Mucosa of descending colon (tissue), 3 donors: ENCODE results near the gene LYST. TPM values are rescaled to one million over a fixed set of nuclear protein-coding genes. Genes with fewer than 3 reads are reported as not detected.

Experiments used
- ATAC-seq: fragments of 200-7000 bp; cut with Tn5 transposase; one replicate; pipeline ENCODE4 v1.9.1; 2020; ENCODE audit warnings: mild to moderate bottlenecking, moderate library complexity
- DNase-seq, 3 donors: peaks; one replicate each; pipeline ENCODE4 v3.0.0-alpha.2; 2020
- H3K36me3 ChIP-seq: fragments of 200-600 bp; one replicate; pipeline ENCODE4 v1.8.0; 2021; ENCODE audit warnings: low read depth, mild to moderate bottlenecking
- H3K4me1 ChIP-seq: fragments of 200-600 bp; one replicate; pipeline ENCODE4 v1.8.0; 2021; ENCODE audit warnings: low read depth, mild to moderate bottlenecking
- H3K4me3 ChIP-seq: fragments of 200-600 bp; one replicate; pipeline ENCODE4 v1.8.0; 2021; ENCODE audit warnings: mild to moderate bottlenecking
- H3K9me3 ChIP-seq: fragments of 200-600 bp; one replicate; pipeline ENCODE4 v1.8.0; 2021; ENCODE audit warnings: mild to moderate bottlenecking
- CTCF ChIP-seq: fragments of 200-600 bp; IDR thresholded peaks from one replicate; pipeline ENCODE4 v1.8.0; 2022; ENCODE audit warnings: antibody characterized with exemption, mild to moderate bottlenecking
- intact Hi-C, 2 donors: fragments of 100-400 bp; cut with DNase I in 1 of 2; cut with micrococcal nuclease in 1 of 2; formaldehyde crosslinking; loops; one replicate each; pipeline versions ENCODE4 v1.11.0 to v1.11.1; 2022; cut with DNase I, micrococcal nuclease
- total RNA-seq, 3 donors: library from RNA; stranded (reverse); fragmentation: NEBNext Ultra II Directional in 2 of 3; extraction: Animal tissue kit (Norgen Biotek cat#: 25700) in 2 of 3; gene quantifications; one replicate each; pipeline versions ENCODE4 v1.2.1 to v1.2.4, GENCODE V29; 2021 to 2023
- donor health status: DM: no; HTN: no; CAD: no; lungs with moderate emphysema.
- donor health status: DM: no; HTN: no; CAD: no.
- donor health status: DM: no; HTN: yes; CAD: no.

LYST gene
- total RNA-seq, 3 donors from 2014 or later, result 24.0 to 32.3 (median 26.7) TPM

- TF ChIP-seq CTCF, result no peak
- Histone ChIP-seq H3K9me3 (no peaks in the 10 kb centered on the region), H3K4me1 (no peaks in the 10 kb centered on the region), H3K36me3 (no peaks in the 10 kb centered on the region), H3K4me3 (no peak overlapping the region)
- ATAC-seq, result peak; percentile 46
- intact Hi-C loops, result no loop called here
- DNase-seq, result no peak
Measured at GRCh38 chr1:235749755-235750300, 116.9 kb downstream of the LYST start.

- H3K4me1 ChIP-seq, result no peaks in the 10 kb centered on the region
- ATAC-seq (no peak), DNase-seq (no peak)
- no peak overlapping the region for H3K4me3 ChIP-seq
- H3K9me3 ChIP-seq, result no peaks in the 10 kb centered on the region
- no peaks in the 10 kb centered on the region for H3K36me3 ChIP-seq
- no peak for TF ChIP-seq CTCF
- intact Hi-C loops, result no loop called here
Measured at GRCh38 chr1:235748747-235749146, 118.0 kb downstream of the LYST start.

- DNase-seq, result no peak
- no peak for ATAC-seq
- Histone ChIP-seq H3K9me3 (no peaks in the 10 kb centered on the region), H3K4me3 (no peak overlapping the region), H3K4me1 (no peaks in the 10 kb centered on the region), H3K36me3 (no peaks in the 10 kb centered on the region)
- TF ChIP-seq CTCF, result no peak
- intact Hi-C loops, result no loop called here
Measured at GRCh38 chr1:235746245-235746644, 120.5 kb downstream of the LYST start.

GRCh38 chr1:235745503-235746136 is 121.1 kb downstream of the LYST start:
- no peaks in the 10 kb centered on the region for H3K36me3 ChIP-seq
- ATAC-seq (no peak), DNase-seq (no peak)
- H3K4me3 ChIP-seq, result no peak overlapping the region
- H3K4me1 ChIP-seq, result no peaks in the 10 kb centered on the region
- no peaks in the 10 kb centered on the region for H3K9me3 ChIP-seq
- no peak for TF ChIP-seq CTCF
- intact Hi-C loops, result no loop called here

GRCh38 chr1:235742914-235743599 is 123.6 kb downstream of the LYST start:
- Histone ChIP-seq H3K36me3 (no peaks in the 10 kb centered on the region), H3K4me3 (no peak overlapping the region), H3K9me3 (no peaks in the 10 kb centered on the region), H3K4me1 (no peaks in the 10 kb centered on the region)
- DNase-seq (no peak), ATAC-seq (no peak)
- no peak for TF ChIP-seq CTCF
- intact Hi-C loops, result no loop called here
